H9 (cell line): ENCODE results near the gene DPP6. TPM values are rescaled to one million over a fixed set of nuclear protein-coding genes. Genes with fewer than 3 reads are reported as not detected.

Experiments
- DNase-seq: peaks from one replicate; pipeline ENCODE4 v3.0.0-alpha.2; 2017
- H2AFZ ChIP-seq: one replicate; pipeline ENCODE4 v1.6.1; 2013; ENCODE audit warnings: mild to moderate bottlenecking, low read length, control low read depth, moderate library complexity
- H2AK5ac ChIP-seq: 2 replicates; pipeline ENCODE4 v1.6.1; 2013; ENCODE audit warnings: low read length, control low read depth, mixed read lengths; ENCODE audit not compliant: insufficient read length
- H2BK120ac ChIP-seq: one replicate; pipeline ENCODE4 v1.6.1; 2013; ENCODE audit warnings: low read depth, mild to moderate bottlenecking, low read length, control low read depth, inconsistent platforms; ENCODE audit not compliant: poor library complexity, severe bottlenecking
- H2BK12ac ChIP-seq: 2 replicates; pipeline ENCODE4 v1.6.1; 2013; ENCODE audit warnings: low read length, control low read depth, mixed read lengths, low read depth; ENCODE audit not compliant: insufficient read length
- H2BK15ac ChIP-seq: 2 replicates; pipeline ENCODE4 v1.6.1; 2013; ENCODE audit warnings: low read depth, low read length, control low read depth
- H2BK20ac ChIP-seq: one replicate; pipeline ENCODE4 v1.6.1; 2013; ENCODE audit warnings: low read depth, mild to moderate bottlenecking, low read length, control low read depth, inconsistent platforms; ENCODE audit not compliant: poor library complexity, severe bottlenecking
- H2BK5ac ChIP-seq: 2 replicates; pipeline ENCODE4 v1.6.1; 2013; ENCODE audit warnings: low read length, control low read depth, mixed read lengths; ENCODE audit not compliant: insufficient read length
- H3K14ac ChIP-seq: 2 replicates; pipeline ENCODE4 v1.6.1; 2013; ENCODE audit warnings: low read length, control low read depth; ENCODE audit not compliant: insufficient read depth
- H3K18ac ChIP-seq: 2 replicates; pipeline ENCODE4 v1.6.1; 2013; ENCODE audit warnings: low read depth, mild to moderate bottlenecking, mixed read lengths, low read length, control low read depth; ENCODE audit not compliant: insufficient read length
- H3K23ac ChIP-seq: 2 replicates; pipeline ENCODE4 v1.6.1; 2013; ENCODE audit warnings: low read length, control low read depth, mixed read lengths, low read depth; ENCODE audit not compliant: insufficient read length
- H3K23me2 ChIP-seq: 2 replicates; pipeline ENCODE4 v1.6.1; 2013; ENCODE audit warnings: low read depth, mild to moderate bottlenecking, mixed read lengths, low read length, control low read depth; ENCODE audit not compliant: insufficient read length, poor library complexity, severe bottlenecking
- H3K27ac ChIP-seq: 2 replicates; pipeline ENCODE4 v1.5.1; 2013; ENCODE audit warnings: low read length, control low read depth, mixed read lengths, low read depth; ENCODE audit not compliant: insufficient read length
- H3K27me3 ChIP-seq: 2 replicates; pipeline ENCODE4 v1.6.1; 2013; ENCODE audit warnings: low read length, control low read depth, inconsistent platforms; ENCODE audit not compliant: insufficient read depth
- H3K4ac ChIP-seq: 2 replicates; pipeline ENCODE4 v1.6.1; 2013; ENCODE audit warnings: low read depth, mild to moderate bottlenecking, control low read depth, inconsistent platforms, low read length, moderate library complexity
- H3K4me1 ChIP-seq: 2 replicates; pipeline ENCODE4 v1.6.1; 2013; ENCODE audit warnings: low read length, control low read depth, inconsistent platforms; ENCODE audit not compliant: insufficient read depth
- H3K4me2 ChIP-seq: 2 replicates; pipeline ENCODE4 v1.6.1; 2013; ENCODE audit warnings: low read length, control low read depth, mixed read lengths; ENCODE audit not compliant: insufficient read length, insufficient read depth
- H3K56ac ChIP-seq: 2 replicates; pipeline ENCODE4 v1.6.1; 2013; ENCODE audit warnings: low read depth, mild to moderate bottlenecking, mixed read lengths, low read length, control low read depth; ENCODE audit not compliant: insufficient read length
- H3K79me1 ChIP-seq: 2 replicates; pipeline ENCODE4 v1.6.1; 2013; ENCODE audit warnings: low read depth, mild to moderate bottlenecking, moderate library complexity, low read length, control low read depth, inconsistent platforms; ENCODE audit not compliant: insufficient read depth, poor library complexity, severe bottlenecking
- H3K79me2 ChIP-seq: 2 replicates; pipeline ENCODE4 v1.6.1; 2013; ENCODE audit warnings: low read length, control low read depth, inconsistent platforms; ENCODE audit not compliant: insufficient read depth
- H3K9ac ChIP-seq: 2 replicates; pipeline ENCODE4 v1.6.1; 2013; ENCODE audit warnings: low read length, control low read depth, mixed read lengths; ENCODE audit not compliant: insufficient read length; ENCODE audit errors: extremely low read depth
- H3K9me3 ChIP-seq: one replicate; pipeline ENCODE4 v1.6.1; 2013; ENCODE audit warnings: low read depth, low read length, inconsistent platforms; ENCODE audit not compliant: control insufficient read depth
- H3T11ph ChIP-seq: one replicate; pipeline ENCODE4 v1.6.1; 2013; ENCODE audit warnings: mild to moderate bottlenecking, low read length, control low read depth, inconsistent platforms
- H4K20me1 ChIP-seq: one replicate; pipeline ENCODE4 v1.6.1; 2013; ENCODE audit not compliant: control insufficient read depth, insufficient read length, insufficient read depth
- H4K5ac ChIP-seq: 2 replicates; pipeline ENCODE4 v1.6.1; 2013; ENCODE audit warnings: low read depth, mild to moderate bottlenecking, mixed read lengths, low read length, control low read depth; ENCODE audit not compliant: insufficient read length
- H4K8ac ChIP-seq: replicated peaks from 2 replicates; pipeline ENCODE4 v1.6.1; 2013; ENCODE audit warnings: low read length, control low read depth, mixed read lengths, low read depth; ENCODE audit not compliant: insufficient read length
- H4K91ac ChIP-seq: 2 replicates; pipeline ENCODE4 v1.6.1; 2013; ENCODE audit warnings: low read depth, mild to moderate bottlenecking, moderate library complexity, mixed read lengths, low read length, control low read depth; ENCODE audit not compliant: insufficient read length
- H3K27ac Mint-ChIP-seq, 3 experiments: 2 replicates in 2 of 3; 3 replicates in 1 of 3; pipeline ENCODE4 v1.8.0; 2020 to 2021; ENCODE audit warnings: mixed read lengths in 3 of 3, mild to moderate bottlenecking in 1 of 3, moderate library complexity in 1 of 3
- H3K27me3 Mint-ChIP-seq: 2 replicates; pipeline ENCODE4 v1.8.0; 2021; ENCODE audit warnings: low read depth, mild to moderate bottlenecking, moderate library complexity, mixed read lengths
- H3K36me3 Mint-ChIP-seq, 3 experiments: 2 replicates in 2 of 3; 3 replicates in 1 of 3; pipeline ENCODE4 v1.8.0; 2020 to 2021; ENCODE audit warnings: low read depth in 3 of 3, mixed read lengths in 3 of 3; ENCODE audit not compliant: insufficient read depth in 1 of 3
- H3K4me1 Mint-ChIP-seq, 2 experiments: 2 replicates each; pipeline ENCODE4 v1.8.0; 2020; ENCODE audit warnings: mixed read lengths in 2 of 2
- H3K4me3 Mint-ChIP-seq, 2 experiments: 2 replicates in 1 of 2; 3 replicates in 1 of 2; pipeline ENCODE4 v1.8.0; 2020 to 2021; ENCODE audit warnings: mild to moderate bottlenecking in 2 of 2, mixed read lengths in 2 of 2, moderate library complexity in 1 of 2
- H3K9me3 Mint-ChIP-seq, 2 experiments: 2 replicates in 1 of 2; 3 replicates in 1 of 2; pipeline ENCODE4 v1.8.0; 2020; ENCODE audit warnings: mild to moderate bottlenecking in 2 of 2, mixed read lengths in 2 of 2, moderate library complexity in 1 of 2
- CTCF ChIP-seq: fragments of 200-600 bp; sonication (generic); conservative IDR thresholded peaks from 3 replicates; pipeline ENCODE4 v1.8.0; 2021; ENCODE audit warnings: antibody characterized with exemption, mild to moderate bottlenecking
- WGBS: extraction: QIAGEN DNeasy Blood & Tissue Kit; methylation state at CpG from one replicate; pipeline ENCODE4 v1.1.7; 2013; ENCODE audit warnings: missing lambda C conversion rate, low lambda C conversion rate, mixed read lengths; ENCODE audit not compliant: insufficient read length; ENCODE audit errors: extremely low coverage; 5-methylcytosine and 5-hydroxymethylcytosine counted together
- total RNA-seq: library from RNA; stranded (reverse); gene quantifications from 2 replicates; pipeline ENCODE4 v1.2.1, GENCODE V29; 2021

DPP6 gene
- total RNA-seq, 1 experiment from 2014 or later, result 4.5 TPM

GRCh38 chr7:154906736-154907355, 854.6 kb downstream of the DPP6 start:
- no peak overlapping the region for H3K27ac Mint-ChIP-seq
- Histone ChIP-seq H3K4me2 (no peak overlapping the region), H2AK5ac (no peak overlapping the region), H4K20me1 (no peaks in the 10 kb centered on the region), H3T11ph (no peak overlapping the region), H2BK120ac (no peak overlapping the region), H3K9ac (no peak overlapping the region), H3K14ac (no peak overlapping the region), H3K23ac (no peak overlapping the region), H3K27ac (no peak overlapping the region), H2BK15ac (no peak overlapping the region), H3K79me1 (no peaks in the 10 kb centered on the region), H4K5ac (no peak overlapping the region), H3K9me3 (no peaks in the 10 kb centered on the region), H4K8ac (no peak overlapping the region), H3K18ac (no peak overlapping the region), H2AFZ (no peak overlapping the region), H2BK20ac (no peak overlapping the region), H3K27me3 (no peaks in the 10 kb centered on the region), H3K4me1 (no peaks in the 10 kb centered on the region), H3K23me2 (no peaks in the 10 kb centered on the region), H2BK5ac (no peak overlapping the region), H2BK12ac (no peak overlapping the region), H3K4ac (no peak overlapping the region), H3K79me2 (no peaks in the 10 kb centered on the region), H4K91ac (no peak overlapping the region), H3K56ac (no peak overlapping the region)
- no peak for TF ChIP-seq CTCF
- DNase-seq, result no peak
- H3K36me3 Mint-ChIP-seq, result peaks cover 0 to 18% (median 8%) of the 10 kb centered on the region in 3 experiments; a peak in 6 of 7 replicates
- H3K4me1 Mint-ChIP-seq, result peaks cover 5 to 6% of the 10 kb centered on the region in 2 experiments; a peak in 3 of 4 replicates
- no peak overlapping the region for H3K4me3 Mint-ChIP-seq
- H3K9me3 Mint-ChIP-seq, result peaks cover 31 to 38% of the 10 kb centered on the region in 2 experiments
- no CpG with 5 or more reads among the region's 41 CpGs for WGBS
- H3K27me3 Mint-ChIP-seq, result peaks cover 16% of the 10 kb centered on the region
